HEK293 (cell line): ENCODE data around the gene KATNBL1.

Source experiments
- CTCF ChIP-seq: fragments of 450-650 bp; formaldehyde crosslinking; IDR thresholded peaks from 2 replicates; pipeline ENCODE4 v1.5.1; 2016; ENCODE audit warnings: missing biosample characterization, missing genetic modification characterization
- PRDM10 ChIP-seq: fragments of 450-650 bp; formaldehyde crosslinking; IDR thresholded peaks from 2 replicates; pipeline ENCODE4 v1.5.1; 2016; ENCODE audit warnings: missing biosample characterization, missing genetic modification characterization
- SCRT1 ChIP-seq: fragments of 450-650 bp; formaldehyde crosslinking; IDR thresholded peaks from 2 replicates; pipeline ENCODE4 v1.5.1; 2016; ENCODE audit warnings: missing biosample characterization, missing genetic modification characterization, borderline replicate concordance
- TCF7L2 ChIP-seq: IDR thresholded peaks from 2 replicates; pipeline ENCODE4 v1.6.1; 2011; ENCODE audit warnings: low read depth, mild to moderate bottlenecking, inconsistent platforms, low read length, moderate library complexity, borderline replicate concordance
- ZBTB6 ChIP-seq: fragments of 450-650 bp; formaldehyde crosslinking; IDR thresholded peaks from 2 replicates; pipeline ENCODE4 v1.5.1; 2017; ENCODE audit warnings: missing biosample characterization, missing genetic modification characterization
- ZNF121 ChIP-seq: fragments of 450-650 bp; formaldehyde crosslinking; IDR thresholded peaks from 2 replicates; pipeline ENCODE4 v1.5.1; 2016; ENCODE audit warnings: missing biosample characterization, missing genetic modification characterization
- ZNF138 ChIP-seq: fragments of 450-650 bp; formaldehyde crosslinking; IDR thresholded peaks from 2 replicates; pipeline ENCODE4 v1.5.1; 2016; ENCODE audit warnings: missing biosample characterization, missing genetic modification characterization, borderline replicate concordance
- ZNF24 ChIP-seq: fragments of 450-650 bp; formaldehyde crosslinking; IDR thresholded peaks from 2 replicates; pipeline ENCODE4 v1.5.1; 2016; ENCODE audit warnings: missing biosample characterization, missing genetic modification characterization
- ZNF26 ChIP-seq: fragments of 450-650 bp; formaldehyde crosslinking; IDR thresholded peaks from 2 replicates; pipeline ENCODE4 v1.5.1; 2016; ENCODE audit warnings: missing biosample characterization, missing genetic modification characterization
- ZNF311 ChIP-seq: fragments of 450-650 bp; formaldehyde crosslinking; IDR thresholded peaks from 2 replicates; pipeline ENCODE4 v1.5.1; 2017; ENCODE audit warnings: missing biosample characterization, missing genetic modification characterization, borderline replicate concordance
- ZNF335 ChIP-seq: fragments of 450-650 bp; formaldehyde crosslinking; conservative IDR thresholded peaks from 2 replicates; pipeline ENCODE4 v1.5.1; 2016; ENCODE audit warnings: missing biosample characterization, missing genetic modification characterization
- ZNF416 ChIP-seq: fragments of 450-650 bp; formaldehyde crosslinking; IDR thresholded peaks from 2 replicates; pipeline ENCODE4 v1.5.1; 2016; ENCODE audit warnings: missing biosample characterization, missing genetic modification characterization
- ZNF488 ChIP-seq: fragments of 450-650 bp; formaldehyde crosslinking; IDR thresholded peaks from 2 replicates; pipeline ENCODE4 v1.5.1; 2016; ENCODE audit warnings: missing biosample characterization, missing genetic modification characterization
- ZSCAN30 ChIP-seq: fragments of 450-650 bp; IDR thresholded peaks from 2 replicates; pipeline ENCODE4 v1.5.1; 2018; ENCODE audit warnings: missing biosample characterization, mild to moderate bottlenecking, missing genetic modification characterization, moderate library complexity

- TF ChIP-seq CTCF (tag by site-specific recombination) (no peak), TCF7L2 (no peak), ZSCAN30 (tag by site-specific recombination) (no peak), SCRT1 (tag by site-specific recombination) (no peak), ZNF138 (tag by site-specific recombination) (no peak), ZNF488 (tag by site-specific recombination) (no peak), PRDM10 (no peak), ZNF24 (tag by site-specific recombination) (no peak), ZNF416 (tag by site-specific recombination) (no peak), ZNF335 (tag by site-specific recombination) (no peak), ZNF26 (tag by site-specific recombination) (no peak), ZBTB6 (tag by site-specific recombination) (no peak), ZNF121 (tag by site-specific recombination) (no peak), ZNF311 (no peak)
These were observed 30.6 kb upstream of the KATNBL1 start for GRCh38 chr15:34240537-34240936.
